Measurements from ENCODE around the gene CD79A.
A peak's percentile ranks its signal among the peaks of the same experiment; 100 is the strongest.

CD79A gene

DNA sequence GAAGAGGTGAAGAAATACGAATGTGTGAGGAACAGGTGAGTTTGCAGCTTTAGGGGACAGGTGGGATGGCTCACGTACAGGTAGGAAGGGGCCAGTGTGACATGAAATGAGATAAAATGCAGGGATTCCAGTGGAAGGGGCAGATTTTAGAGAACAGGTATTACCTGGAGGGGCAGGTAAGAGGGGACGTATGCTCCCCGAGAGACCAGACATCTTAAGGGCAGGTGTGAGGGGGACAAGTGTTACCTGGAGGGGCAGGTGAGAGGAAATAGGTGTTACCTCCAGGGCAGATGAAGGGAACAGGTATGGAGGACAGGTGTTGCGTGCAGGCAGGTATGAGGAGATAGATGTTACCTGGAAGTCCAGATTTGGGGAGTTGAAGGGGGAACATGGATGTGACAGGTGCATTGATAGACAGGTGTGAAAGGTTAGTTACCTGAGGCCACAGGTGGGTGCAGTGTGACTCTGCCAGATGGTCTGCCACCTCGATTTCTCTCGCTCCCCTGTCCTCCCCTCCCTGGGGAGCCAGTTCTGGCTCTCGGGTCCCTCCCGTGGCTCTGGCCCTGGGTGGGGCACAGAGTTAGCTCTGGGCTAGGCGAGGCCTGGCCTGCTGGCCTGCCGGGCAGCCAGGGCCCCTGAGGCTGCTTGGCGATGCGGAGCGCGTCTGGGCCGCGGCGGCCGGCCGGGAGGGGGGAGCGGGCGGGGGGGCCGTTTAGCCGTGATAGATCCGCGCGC is 49.1 kb downstream of the CD79A start:
- FAIRE-seq (no peak), DNase-seq (ENCODE audit: insufficient read length) (no peak)
- TF ChIP-seq POLR2A (IDR thresholded peaks at IDR 0.05; ENCODE audit: low read depth, low read length), result no peak
- no peak for TF ChIP-seq POLR2AphosphoS5 (IDR thresholded peaks at IDR 0.05; ENCODE audit: low read depth, low read length)
- TF ChIP-seq TAF1 (IDR thresholded peaks at IDR 0.05; ENCODE audit: borderline replicate concordance, low read depth, low read length), result no peak

GRCh38 chr19:41926763-41927496 is 49.9 kb downstream of the CD79A start:
- no peak for DNase-seq (ENCODE audit: insufficient read length)
- TF ChIP-seq TAF1 (IDR thresholded peaks at IDR 0.05; ENCODE audit: borderline replicate concordance, low read depth, low read length) (no peak), POLR2A (IDR thresholded peaks at IDR 0.05; ENCODE audit: low read depth, low read length) (no peak), POLR2AphosphoS5 (IDR thresholded peaks at IDR 0.05; ENCODE audit: low read depth, low read length) (no peak)
- FAIRE-seq, result no peak

DNA sequence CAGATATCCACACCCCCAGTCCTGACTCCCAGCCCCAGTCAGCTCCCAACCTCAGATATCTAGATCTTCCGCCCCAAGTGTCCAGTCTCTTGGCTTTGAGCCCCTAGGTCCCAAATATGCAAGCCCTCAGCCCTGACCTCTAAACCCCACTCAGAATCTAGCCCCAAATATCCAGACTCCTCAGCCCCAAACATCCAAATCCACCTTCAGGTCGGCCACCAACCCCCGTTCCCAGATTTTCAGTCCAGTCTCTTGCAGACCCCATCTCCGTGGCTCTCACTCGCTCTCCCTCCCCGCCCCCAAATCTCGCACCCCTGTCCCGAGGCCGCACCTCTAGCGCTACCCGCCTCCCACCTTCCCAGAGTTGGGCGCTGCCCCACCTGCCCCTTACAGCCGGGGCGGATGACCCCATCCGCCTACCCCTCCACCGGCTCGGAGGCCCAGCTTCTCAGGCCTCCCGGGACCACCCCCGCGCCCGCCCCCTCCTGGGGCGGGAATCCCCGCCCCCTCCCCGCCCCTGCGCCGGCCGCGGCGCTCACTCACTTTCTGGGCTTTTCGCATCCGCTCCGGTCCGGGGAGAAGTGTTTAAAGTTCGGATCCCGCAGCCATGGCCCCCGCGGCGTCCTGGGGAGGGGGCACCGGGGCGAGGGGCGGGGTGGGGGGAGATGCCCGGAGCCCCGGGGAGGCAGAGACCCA is 50.6 kb downstream of the CD79A start:
- FAIRE-seq, result no peak
- no peak for TF ChIP-seq TAF1 (IDR thresholded peaks at IDR 0.05; ENCODE audit: borderline replicate concordance, low read depth, low read length)
- no peak for TF ChIP-seq POLR2A (IDR thresholded peaks at IDR 0.05; ENCODE audit: low read depth, low read length)
- TF ChIP-seq POLR2AphosphoS5 (IDR thresholded peaks at IDR 0.05; ENCODE audit: low read depth, low read length), result no peak
- DNase-seq (ENCODE audit: insufficient read length), result no peak

GRCh38 chr19:41928221-41928683 is 51.2 kb downstream of the CD79A start, which contains the start of gene ERFL:
ERFL (minus strand) TSS chr19:41928449; CDS start chr19:41912919, 15,530 bp downstream.
- TF ChIP-seq POLR2AphosphoS5 (IDR thresholded peaks at IDR 0.05; ENCODE audit: low read depth, low read length) (no peak), POLR2A (IDR thresholded peaks at IDR 0.05; ENCODE audit: low read depth, low read length) (no peak), TAF1 (IDR thresholded peaks at IDR 0.05; ENCODE audit: borderline replicate concordance, low read depth, low read length) (no peak)
- DNase-seq (ENCODE audit: insufficient read length), result no peak
- peak; percentile 33 for FAIRE-seq

- no peak for TF ChIP-seq POLR2A (IDR thresholded peaks at IDR 0.05; ENCODE audit: low read depth, low read length)
- no peak for TF ChIP-seq TAF1 (IDR thresholded peaks at IDR 0.05; ENCODE audit: borderline replicate concordance, low read depth, low read length)
- no peak for TF ChIP-seq POLR2AphosphoS5 (IDR thresholded peaks at IDR 0.05; ENCODE audit: low read depth, low read length)
- DNase-seq (ENCODE audit: insufficient read length) (no peak), FAIRE-seq (peak; percentile 93)
Observed at GRCh38 chr19:41928754-41929535, 51.9 kb downstream of the CD79A start.

DNA sequence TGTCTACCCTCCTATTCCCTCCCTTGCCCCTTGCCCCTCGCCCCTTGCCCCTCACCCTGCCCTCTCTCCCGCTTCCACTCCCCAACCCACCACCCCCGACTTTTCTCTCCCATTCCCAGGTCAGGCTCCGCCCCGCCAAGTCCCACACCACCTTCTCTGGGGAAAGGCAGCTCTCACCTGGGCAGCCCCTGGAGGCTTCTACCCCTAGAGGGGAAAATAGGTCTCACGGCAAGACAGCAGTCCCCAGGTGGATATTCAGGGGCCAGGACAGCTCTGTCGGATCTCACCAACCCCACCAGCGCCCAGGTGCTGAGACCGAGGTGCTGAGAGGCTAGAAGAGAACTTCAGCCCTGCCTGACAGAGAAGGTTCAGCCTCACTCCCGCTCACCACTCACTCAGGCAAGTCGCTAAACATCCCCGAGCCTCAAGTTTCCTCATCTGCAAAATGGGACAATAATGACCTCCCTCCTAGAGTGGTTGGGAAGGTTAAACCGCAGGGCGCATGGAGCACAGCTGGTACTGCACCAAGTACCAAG is 52.5 kb downstream of the CD79A start:
- TF ChIP-seq POLR2AphosphoS5 (IDR thresholded peaks at IDR 0.05; ENCODE audit: low read depth, low read length) (no peak), POLR2A (IDR thresholded peaks at IDR 0.05; ENCODE audit: low read depth, low read length) (no peak), TAF1 (IDR thresholded peaks at IDR 0.05; ENCODE audit: borderline replicate concordance, low read depth, low read length) (no peak)
- no peak for DNase-seq (ENCODE audit: insufficient read length)
- no peak for FAIRE-seq

GRCh38 chr19:41930322-41930722 is 53.2 kb downstream of the CD79A start:
- DNase-seq (ENCODE audit: insufficient read length), result no peak
- FAIRE-seq, result no peak
- TF ChIP-seq POLR2AphosphoS5 (IDR thresholded peaks at IDR 0.05; ENCODE audit: low read depth, low read length), result no peak
- no peak for TF ChIP-seq TAF1 (IDR thresholded peaks at IDR 0.05; ENCODE audit: borderline replicate concordance, low read depth, low read length)
- no peak for TF ChIP-seq POLR2A (IDR thresholded peaks at IDR 0.05; ENCODE audit: low read depth, low read length)

Measured in GM12892 (cell line).